Measurements from ENCODE around the gene PRSS16. TPM values are rescaled to one million over a fixed set of nuclear protein-coding genes. Genes with fewer than 3 reads are reported as not detected.
A peak's percentile ranks its signal among the peaks of the same experiment; 100 is the strongest.

Gene PRSS16
- polyA plus RNA-seq, 2 donors, result 3.6 to 8.9 TPM

DNA sequence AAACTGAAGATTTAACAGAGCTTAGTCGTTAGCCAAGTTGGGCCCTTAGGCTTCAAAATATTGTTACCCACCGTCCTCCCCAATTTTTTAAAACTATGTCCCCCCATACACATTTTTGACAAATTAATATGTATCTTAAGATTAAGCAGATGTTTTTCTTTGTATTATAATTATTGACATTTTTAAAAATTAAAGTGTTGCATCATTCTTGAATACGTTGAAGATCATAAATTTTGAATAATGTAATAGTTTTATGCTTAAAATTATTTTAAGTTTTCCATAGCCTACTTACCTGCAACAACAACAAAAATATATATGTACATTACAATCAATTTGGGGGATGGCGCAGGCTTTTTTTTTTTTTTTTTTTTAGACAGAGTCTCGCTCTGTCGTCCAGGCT is 8.2 kb upstream of the PRSS16 start:
- H3K36me3 ChIP-seq (ENCODE audit: control insufficient read depth in 2 of 2, insufficient read depth in 2 of 2, low read length in 1 of 2), result no peaks in the 10 kb centered on the region
- WGBS, 2 donors, result 77 to 86% methylated on average over 6 of the region's 6 CpGs
- H3K4me1 ChIP-seq (ENCODE audit: control insufficient read depth in 2 of 2, insufficient read depth in 2 of 2, low read length in 1 of 2), result no peaks in the 10 kb centered on the region
- H3K27ac ChIP-seq (ENCODE audit: low read depth in 2 of 2, low read length in 1 of 2), result no peak overlapping the region
- no peak overlapping the region for H3K4me3 ChIP-seq (ENCODE audit: low read depth in 1 of 2, low read length in 2 of 2)
- H3K27me3 ChIP-seq (ENCODE audit: control insufficient read depth in 1 of 2, insufficient read depth in 2 of 2, low read length in 2 of 2), result peaks cover 0 to 14% of the 10 kb centered on the region in 2 donors
- no peaks in the 10 kb centered on the region for H3K9me3 ChIP-seq (ENCODE audit: control insufficient read depth in 2 of 2, insufficient read depth in 1 of 2, low read depth in 1 of 2, low read length in 1 of 2)

DNA sequence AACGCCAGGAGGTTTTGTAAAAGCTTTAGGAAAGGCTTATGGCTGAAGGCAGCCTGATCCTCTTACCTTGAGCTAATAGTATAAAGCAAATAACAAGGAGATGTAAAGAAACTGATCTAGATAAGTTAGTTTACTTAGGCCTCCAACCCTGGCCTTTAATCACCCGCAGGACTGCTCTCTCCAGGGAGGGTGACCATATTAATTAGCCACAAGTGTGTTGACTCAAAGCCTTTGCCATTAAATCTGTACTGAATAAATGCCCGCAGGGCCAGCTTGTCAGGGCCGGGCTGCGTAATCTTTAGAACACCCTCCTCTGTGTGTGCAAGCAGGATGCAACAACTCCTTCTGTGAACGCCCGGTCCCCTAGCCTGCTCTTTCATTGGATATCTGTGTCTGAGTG is 6.1 kb upstream of the PRSS16 start:
- Histone ChIP-seq H3K9me3 (ENCODE audit: control insufficient read depth in 2 of 2, insufficient read depth in 1 of 2, low read depth in 1 of 2, low read length in 1 of 2) (no peaks in the 10 kb centered on the region), H3K27me3 (ENCODE audit: control insufficient read depth in 1 of 2, insufficient read depth in 2 of 2, low read length in 2 of 2) (peaks cover 0 to 8% of the 10 kb centered on the region in 2 donors), H3K36me3 (ENCODE audit: control insufficient read depth in 2 of 2, insufficient read depth in 2 of 2, low read length in 1 of 2) (no peaks in the 10 kb centered on the region), H3K27ac (ENCODE audit: low read depth in 2 of 2, low read length in 1 of 2) (no peak overlapping the region), H3K4me3 (ENCODE audit: low read depth in 1 of 2, low read length in 2 of 2) (no peak overlapping the region), H3K4me1 (ENCODE audit: control insufficient read depth in 2 of 2, insufficient read depth in 2 of 2, low read length in 1 of 2) (no peaks in the 10 kb centered on the region)
- 75 to 76% methylated on average over 7 of the region's 7 CpGs for WGBS, 2 donors

DNA sequence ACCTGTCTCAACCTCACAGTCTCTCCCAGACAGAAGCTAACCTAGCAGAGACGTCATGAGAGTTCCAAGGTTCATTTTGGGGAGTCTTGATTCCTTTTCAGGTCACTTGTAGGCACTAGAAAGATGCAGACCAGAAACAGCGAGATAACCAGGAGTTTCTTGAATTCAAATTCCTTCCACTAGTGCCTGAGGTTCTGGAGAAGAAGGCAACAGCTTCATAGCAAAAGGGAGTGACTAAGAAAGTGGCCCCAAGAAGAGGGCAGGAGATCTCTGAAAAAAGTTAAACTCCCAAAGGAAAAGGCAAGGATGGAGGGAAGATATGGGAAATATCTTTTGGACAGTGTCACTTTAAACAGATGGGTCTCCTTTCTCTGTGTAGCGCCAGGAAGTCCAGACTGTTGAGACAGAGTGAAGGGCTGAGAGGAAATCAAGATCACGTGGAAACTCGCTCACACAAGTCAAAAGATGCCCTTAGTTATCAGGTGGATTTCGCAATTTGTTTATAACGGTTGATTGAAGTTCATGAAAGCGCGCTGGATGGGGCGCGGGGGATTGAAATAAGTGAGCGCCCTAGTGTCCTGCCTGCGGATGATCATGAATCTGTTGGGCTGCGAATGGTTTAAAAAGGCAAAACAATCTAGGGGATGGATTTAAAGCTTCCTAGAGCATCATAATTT is 4.8 kb upstream of the PRSS16 start:
- Histone ChIP-seq H3K4me3 (ENCODE audit: low read depth in 1 of 2, low read length in 2 of 2) (no peak overlapping the region), H3K36me3 (ENCODE audit: control insufficient read depth in 2 of 2, insufficient read depth in 2 of 2, low read length in 1 of 2) (no peaks in the 10 kb centered on the region), H3K27me3 (ENCODE audit: control insufficient read depth in 1 of 2, insufficient read depth in 2 of 2, low read length in 2 of 2) (peaks cover 0 to 5% of the 10 kb centered on the region in 2 donors), H3K4me1 (ENCODE audit: control insufficient read depth in 2 of 2, insufficient read depth in 2 of 2, low read length in 1 of 2) (no peaks in the 10 kb centered on the region), H3K9me3 (ENCODE audit: control insufficient read depth in 2 of 2, insufficient read depth in 1 of 2, low read depth in 1 of 2, low read length in 1 of 2) (no peaks in the 10 kb centered on the region), H3K27ac (ENCODE audit: low read depth in 2 of 2, low read length in 1 of 2) (no peak overlapping the region)
- WGBS, 2 donors, result 67 to 69% methylated on average over 14 of the region's 14 CpGs

DNA sequence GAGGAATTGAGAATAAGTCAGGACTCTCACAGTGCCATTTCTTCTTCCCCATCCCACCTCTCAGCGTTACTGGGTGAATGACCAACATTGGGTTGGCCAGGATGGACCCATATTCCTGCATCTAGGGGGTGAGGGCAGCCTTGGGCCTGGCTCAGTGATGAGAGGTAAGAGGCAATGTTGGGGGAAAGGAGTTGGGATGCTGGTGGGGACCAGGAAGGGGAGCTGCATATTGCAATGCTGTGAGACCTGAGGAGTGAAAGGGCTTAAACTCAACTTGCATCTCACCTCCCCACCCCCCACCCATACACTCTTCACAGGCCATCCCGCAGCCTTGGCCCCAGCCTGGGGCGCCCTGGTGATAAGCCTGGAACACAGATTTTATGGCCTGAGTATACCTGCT is 1.3 kb downstream of the PRSS16 start:
- 80 to 84% methylated on average over 3 of the region's 3 CpGs for WGBS, 2 donors
- Histone ChIP-seq H3K27ac (ENCODE audit: low read depth in 2 of 2, low read length in 1 of 2) (no peak overlapping the region), H3K27me3 (ENCODE audit: control insufficient read depth in 1 of 2, insufficient read depth in 2 of 2, low read length in 2 of 2) (peaks cover 0 to 3% of the 10 kb centered on the region in 2 donors), H3K36me3 (ENCODE audit: control insufficient read depth in 2 of 2, insufficient read depth in 2 of 2, low read length in 1 of 2) (no peaks in the 10 kb centered on the region), H3K4me3 (ENCODE audit: low read depth in 1 of 2, low read length in 2 of 2) (no peak overlapping the region), H3K4me1 (ENCODE audit: control insufficient read depth in 2 of 2, insufficient read depth in 2 of 2, low read length in 1 of 2) (peaks cover 0 to 4% of the 10 kb centered on the region in 2 donors), H3K9me3 (ENCODE audit: control insufficient read depth in 2 of 2, insufficient read depth in 1 of 2, low read depth in 1 of 2, low read length in 1 of 2) (no peaks in the 10 kb centered on the region)

DNA sequence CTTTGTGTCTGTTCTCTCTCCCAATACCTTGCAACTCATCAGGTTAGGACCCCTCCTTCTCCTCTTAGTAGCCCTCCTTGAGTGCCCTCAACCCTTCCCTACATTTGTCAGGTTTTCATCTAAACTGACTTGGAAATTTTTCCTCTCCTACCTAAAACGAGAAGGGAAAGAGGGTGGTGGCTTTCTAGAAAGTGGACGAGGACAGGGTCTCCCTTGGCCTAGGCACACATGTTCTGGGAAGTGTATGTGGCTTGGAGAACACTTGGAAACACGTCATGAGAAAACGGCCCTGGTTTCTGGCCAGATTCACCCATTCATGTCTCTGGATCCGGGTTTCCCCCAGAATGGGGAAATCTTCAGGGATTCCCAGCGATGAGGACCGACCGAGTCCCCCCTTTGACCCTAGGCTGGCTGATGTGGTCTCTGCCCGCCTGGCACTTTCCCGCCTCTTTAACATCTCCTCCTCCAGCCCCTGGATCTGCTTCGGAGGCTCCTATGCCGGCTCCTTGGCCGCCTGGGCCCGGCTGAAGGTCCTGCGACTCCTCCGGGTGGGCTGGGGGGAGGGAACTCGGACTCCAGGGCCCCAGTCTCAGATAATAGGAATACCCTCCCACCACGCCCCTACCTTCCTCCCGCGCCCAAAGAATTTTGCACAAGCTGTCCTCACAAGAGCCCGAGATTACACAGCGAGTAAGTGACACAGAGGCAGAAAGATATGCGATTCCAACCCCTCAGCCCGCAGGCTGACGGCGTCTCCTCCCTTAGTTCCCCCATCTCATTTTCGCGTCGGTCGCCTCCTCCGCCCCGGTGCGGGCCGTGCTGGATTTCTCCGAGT is 3.0 kb downstream of the PRSS16 start:
- H3K27me3 ChIP-seq (ENCODE audit: control insufficient read depth in 1 of 2, insufficient read depth in 2 of 2, low read length in 2 of 2), result peaks cover 0 to 3% of the 10 kb centered on the region in 2 donors

DNA sequence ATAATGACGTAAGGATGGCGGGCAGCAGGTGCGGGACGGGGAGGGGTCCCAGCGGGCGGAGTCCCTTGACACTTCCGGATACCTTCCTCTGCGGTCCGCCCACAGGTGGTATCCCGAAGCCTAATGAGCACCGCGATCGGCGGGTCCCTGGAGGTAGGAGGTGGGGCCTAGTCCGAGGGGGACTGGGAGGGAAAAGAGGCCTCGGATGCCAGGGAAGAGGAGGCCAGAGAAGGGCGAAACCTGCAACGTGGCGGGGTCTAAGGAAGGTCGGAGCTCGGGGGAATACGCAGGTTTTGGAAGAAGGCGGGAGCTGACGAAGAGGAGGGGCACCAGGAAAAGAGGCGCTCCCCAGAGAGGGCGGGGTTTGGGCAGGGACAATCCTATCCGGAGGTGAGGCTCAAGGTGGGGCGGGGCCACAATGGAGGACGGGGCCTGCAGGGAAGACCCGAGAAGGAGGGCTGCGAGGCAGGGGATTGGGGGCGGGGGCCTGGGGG is 3.7 kb downstream of the PRSS16 start:
- Histone ChIP-seq H3K27me3 (ENCODE audit: control insufficient read depth in 1 of 2, insufficient read depth in 2 of 2, low read length in 2 of 2) (peaks cover 0 to 3% of the 10 kb centered on the region in 2 donors), H3K27ac (ENCODE audit: low read depth in 2 of 2, low read length in 1 of 2) (peak overlapping the region; percentile 69 to 88), H3K4me3 (ENCODE audit: low read depth in 1 of 2, low read length in 2 of 2) (peak overlapping the region; percentile 76), H3K9me3 (ENCODE audit: control insufficient read depth in 2 of 2, insufficient read depth in 1 of 2, low read depth in 1 of 2, low read length in 1 of 2) (no peaks in the 10 kb centered on the region), H3K4me1 (ENCODE audit: control insufficient read depth in 2 of 2, insufficient read depth in 2 of 2, low read length in 1 of 2) (peaks cover 0 to 4% of the 10 kb centered on the region in 2 donors), H3K36me3 (ENCODE audit: control insufficient read depth in 2 of 2, insufficient read depth in 2 of 2, low read length in 1 of 2) (peaks cover 0 to 3% of the 10 kb centered on the region in 2 donors)
- 0 to 1% methylated on average over 30 to 32 of the region's 32 CpGs for WGBS, 2 donors

More for the DNA sequence above, 3.0 kb downstream of the PRSS16 start:
- Histone ChIP-seq H3K9me3 (ENCODE audit: control insufficient read depth in 2 of 2, insufficient read depth in 1 of 2, low read depth in 1 of 2, low read length in 1 of 2) (no peaks in the 10 kb centered on the region), H3K36me3 (ENCODE audit: control insufficient read depth in 2 of 2, insufficient read depth in 2 of 2, low read length in 1 of 2) (peaks cover 0 to 3% of the 10 kb centered on the region in 2 donors), H3K4me3 (ENCODE audit: low read depth in 1 of 2, low read length in 2 of 2) (peak overlapping the region; percentile 76), H3K4me1 (ENCODE audit: control insufficient read depth in 2 of 2, insufficient read depth in 2 of 2, low read length in 1 of 2) (peaks cover 0 to 4% of the 10 kb centered on the region in 2 donors), H3K27ac (ENCODE audit: low read depth in 2 of 2, low read length in 1 of 2) (no peak overlapping the region)
- 6 to 8% methylated on average over 35 of the region's 35 CpGs for WGBS, 2 donors

DNA sequence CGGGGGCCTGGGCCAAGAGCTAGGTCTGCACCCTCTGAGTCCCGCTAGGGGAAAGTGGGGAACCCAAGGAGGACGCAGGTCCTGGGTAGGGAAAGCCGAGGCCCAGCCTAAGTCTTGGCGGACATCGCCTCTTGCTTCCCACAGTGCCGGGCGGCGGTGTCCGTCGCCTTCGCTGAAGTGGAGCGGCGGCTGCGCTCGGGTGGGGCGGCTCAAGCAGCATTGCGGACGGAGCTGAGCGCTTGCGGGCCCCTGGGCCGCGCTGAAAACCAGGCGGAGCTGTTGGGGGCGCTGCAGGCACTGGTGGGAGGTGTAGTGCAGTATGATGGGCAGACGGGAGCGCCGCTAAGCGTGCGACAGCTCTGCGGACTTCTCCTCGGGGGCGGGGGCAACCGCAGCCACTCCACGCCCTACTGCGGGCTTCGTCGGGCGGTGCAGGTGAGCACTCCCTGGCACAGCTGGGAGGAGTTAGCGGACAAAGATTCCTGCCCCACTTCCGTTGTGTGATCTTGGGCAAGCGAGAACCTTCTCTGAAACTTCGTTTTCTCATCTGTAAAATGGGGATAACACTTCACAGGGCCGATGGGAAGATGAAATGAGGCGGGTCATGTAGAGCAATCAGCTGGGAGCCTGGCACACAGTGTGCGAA is 4.2 kb downstream of the PRSS16 start:
- H3K4me3 ChIP-seq (ENCODE audit: low read depth in 1 of 2, low read length in 2 of 2), result peak overlapping the region; percentile 76
- H3K9me3 ChIP-seq (ENCODE audit: control insufficient read depth in 2 of 2, insufficient read depth in 1 of 2, low read depth in 1 of 2, low read length in 1 of 2), result no peaks in the 10 kb centered on the region
- H3K4me1 ChIP-seq (ENCODE audit: control insufficient read depth in 2 of 2, insufficient read depth in 2 of 2, low read length in 1 of 2), result peaks cover 0 to 4% of the 10 kb centered on the region in 2 donors
- peak overlapping the region; percentile 88 to 89 for H3K27ac ChIP-seq (ENCODE audit: low read depth in 2 of 2, low read length in 1 of 2)
- H3K36me3 ChIP-seq (ENCODE audit: control insufficient read depth in 2 of 2, insufficient read depth in 2 of 2, low read length in 1 of 2), result peaks cover 0 to 3% of the 10 kb centered on the region in 2 donors
- 2 to 4% methylated on average over 46 of the region's 46 CpGs for WGBS, 2 donors
- H3K27me3 ChIP-seq (ENCODE audit: control insufficient read depth in 1 of 2, insufficient read depth in 2 of 2, low read length in 2 of 2), result peaks cover 0 to 3% of the 10 kb centered on the region in 2 donors

DNA sequence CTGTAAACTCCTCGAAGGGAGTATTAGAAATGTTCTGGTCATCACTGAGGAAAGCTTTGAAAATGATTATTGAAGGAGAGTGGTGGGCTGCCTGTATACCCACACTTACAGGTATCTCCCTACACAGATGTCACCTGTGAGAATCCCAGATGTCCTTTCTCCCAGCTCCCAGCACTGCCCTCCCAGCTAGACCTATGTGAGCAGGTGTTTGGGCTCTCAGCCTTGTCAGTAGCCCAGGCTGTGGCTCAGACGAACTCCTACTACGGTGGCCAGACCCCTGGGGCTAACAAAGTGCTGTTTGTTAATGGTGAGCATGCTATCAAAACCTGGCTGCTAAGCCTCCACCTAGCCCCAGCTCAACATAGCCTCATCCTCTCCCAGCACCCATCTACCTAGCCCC is 7.1 kb downstream of the PRSS16 start:
- no peak overlapping the region for H3K4me3 ChIP-seq (ENCODE audit: low read depth in 1 of 2, low read length in 2 of 2)
- peaks cover 0 to 4% of the 10 kb centered on the region in 2 donors for H3K4me1 ChIP-seq (ENCODE audit: control insufficient read depth in 2 of 2, insufficient read depth in 2 of 2, low read length in 1 of 2)
- H3K27me3 ChIP-seq (ENCODE audit: control insufficient read depth in 1 of 2, insufficient read depth in 2 of 2, low read length in 2 of 2), result peaks cover 0 to 3% of the 10 kb centered on the region in 2 donors
- no peak overlapping the region for H3K27ac ChIP-seq (ENCODE audit: low read depth in 2 of 2, low read length in 1 of 2)
- H3K9me3 ChIP-seq (ENCODE audit: control insufficient read depth in 2 of 2, insufficient read depth in 1 of 2, low read depth in 1 of 2, low read length in 1 of 2), result peaks cover 0 to 2% of the 10 kb centered on the region in 2 donors
- H3K36me3 ChIP-seq (ENCODE audit: control insufficient read depth in 2 of 2, insufficient read depth in 2 of 2, low read length in 1 of 2), result peaks cover 0 to 3% of the 10 kb centered on the region in 2 donors
- WGBS, 2 donors, result 58 to 73% methylated on average over 3 of the region's 3 CpGs

DNA sequence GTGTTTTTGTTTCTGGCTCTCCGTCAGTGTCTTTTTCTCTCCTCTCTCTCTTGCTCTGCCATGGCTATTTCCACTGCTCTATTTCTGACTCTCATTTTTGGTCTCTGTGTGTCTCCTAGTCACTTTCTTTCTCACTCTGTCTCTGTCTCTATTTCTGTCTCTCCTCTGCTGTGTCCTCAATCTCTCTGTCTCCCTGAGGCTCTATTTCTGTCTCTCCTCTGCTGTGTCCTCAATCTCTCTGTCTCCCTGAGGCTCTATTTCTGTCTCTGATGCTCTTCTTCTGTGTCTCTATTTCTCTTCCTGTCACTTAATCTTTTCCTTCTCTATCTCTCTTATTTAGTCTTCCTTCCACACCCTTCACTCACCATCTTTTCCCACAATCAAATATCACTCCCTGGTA is 8.4 kb downstream of the PRSS16 start:
- H3K36me3 ChIP-seq (ENCODE audit: control insufficient read depth in 2 of 2, insufficient read depth in 2 of 2, low read length in 1 of 2), result peaks cover 0 to 3% of the 10 kb centered on the region in 2 donors
- no peaks in the 10 kb centered on the region for H3K27me3 ChIP-seq (ENCODE audit: control insufficient read depth in 1 of 2, insufficient read depth in 2 of 2, low read length in 2 of 2)
- no peak overlapping the region for H3K4me3 ChIP-seq (ENCODE audit: low read depth in 1 of 2, low read length in 2 of 2)
- no peak overlapping the region for H3K27ac ChIP-seq (ENCODE audit: low read depth in 2 of 2, low read length in 1 of 2)
- WGBS, 2 donors, result 45 to 51% methylated on average over 1 of the region's 1 CpG
- peaks cover 0 to 2% of the 10 kb centered on the region in 2 donors for H3K9me3 ChIP-seq (ENCODE audit: control insufficient read depth in 2 of 2, insufficient read depth in 1 of 2, low read depth in 1 of 2, low read length in 1 of 2)
- H3K4me1 ChIP-seq (ENCODE audit: control insufficient read depth in 2 of 2, insufficient read depth in 2 of 2, low read length in 1 of 2), result peaks cover 0 to 4% of the 10 kb centered on the region in 2 donors

Measured in esophagus (tissue), 2 donors.